Mammary epithelial cell (primary cell): ENCODE data around the gene SRGAP2B.
"Not testable (repeated sequence)": the region's sequence is repeated elsewhere in the genome, so short reads cannot be mapped to it uniquely, and the experiment has no call there.

ENCODE experiments used
- EZH2 ChIP-seq: IDR thresholded peaks from 2 replicates; pipeline ENCODE4 v1.6.1; 2012; ENCODE audit warnings: low read length, inconsistent platforms, borderline replicate concordance
- TF ChIP-seq, protein P1 (sequence below), 2 donors: IDR thresholded peaks in 1 of 2; conservative IDR thresholded peaks in 1 of 2; 2 replicates each; pipeline ENCODE4 v1.5.1; 2011 to 2012; ENCODE audit warnings: inconsistent platforms in 2 of 2, low read length in 2 of 2, mild to moderate bottlenecking in 2 of 2, control low read depth in 1 of 2, low read depth in 1 of 2; ENCODE audit not compliant: insufficient read depth in 1 of 2; ENCODE audit errors: extremely low read depth in 1 of 2

DNA sequence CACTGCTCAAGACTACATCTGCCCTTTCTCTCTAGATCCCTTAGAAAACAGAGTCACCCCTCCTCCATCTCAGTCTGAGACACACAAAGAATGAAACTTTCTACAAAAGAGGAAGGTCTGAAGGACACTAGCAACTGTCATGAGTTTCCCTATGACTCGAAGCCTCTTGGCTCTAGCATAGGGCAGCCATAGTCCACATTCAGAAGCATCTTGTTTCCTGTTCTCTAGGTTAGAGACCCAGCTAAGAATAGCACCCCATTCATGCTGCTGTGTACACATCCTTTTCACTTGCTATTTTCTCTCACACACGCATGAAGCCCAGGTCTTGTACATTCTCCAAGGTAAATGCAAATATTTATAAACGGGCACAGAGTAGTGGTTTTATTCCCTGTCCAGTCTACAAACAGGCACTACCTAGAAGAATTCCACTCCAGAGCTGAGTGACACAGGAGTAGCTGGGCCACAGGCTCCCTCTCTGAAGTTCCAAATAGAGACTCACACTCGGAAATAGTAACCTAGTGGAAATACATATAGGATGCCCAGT is 39.8 kb downstream of the SRGAP2B start:
- TF ChIP-seq, protein P1, sequence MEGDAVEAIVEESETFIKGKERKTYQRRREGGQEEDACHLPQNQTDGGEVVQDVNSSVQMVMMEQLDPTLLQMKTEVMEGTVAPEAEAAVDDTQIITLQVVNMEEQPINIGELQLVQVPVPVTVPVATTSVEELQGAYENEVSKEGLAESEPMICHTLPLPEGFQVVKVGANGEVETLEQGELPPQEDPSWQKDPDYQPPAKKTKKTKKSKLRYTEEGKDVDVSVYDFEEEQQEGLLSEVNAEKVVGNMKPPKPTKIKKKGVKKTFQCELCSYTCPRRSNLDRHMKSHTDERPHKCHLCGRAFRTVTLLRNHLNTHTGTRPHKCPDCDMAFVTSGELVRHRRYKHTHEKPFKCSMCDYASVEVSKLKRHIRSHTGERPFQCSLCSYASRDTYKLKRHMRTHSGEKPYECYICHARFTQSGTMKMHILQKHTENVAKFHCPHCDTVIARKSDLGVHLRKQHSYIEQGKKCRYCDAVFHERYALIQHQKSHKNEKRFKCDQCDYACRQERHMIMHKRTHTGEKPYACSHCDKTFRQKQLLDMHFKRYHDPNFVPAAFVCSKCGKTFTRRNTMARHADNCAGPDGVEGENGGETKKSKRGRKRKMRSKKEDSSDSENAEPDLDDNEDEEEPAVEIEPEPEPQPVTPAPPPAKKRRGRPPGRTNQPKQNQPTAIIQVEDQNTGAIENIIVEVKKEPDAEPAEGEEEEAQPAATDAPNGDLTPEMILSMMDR (conservative IDR thresholded peaks at IDR 0.05 in 1 of 2, IDR thresholded peaks at IDR 0.05 in 1 of 2; ENCODE audit: extremely low read depth in 1 of 2, insufficient read depth in 1 of 2, low read depth in 1 of 2, low read length in 2 of 2): not testable (repeated sequence)
- TF ChIP-seq EZH2: not testable (repeated sequence)
